H9 (cell line): ENCODE data around the gene OSTC. TPM values are rescaled to one million over a fixed set of nuclear protein-coding genes. Genes with fewer than 3 reads are reported as not detected.

Experiments
- DNase-seq: peaks from one replicate; pipeline ENCODE4 v3.0.0-alpha.2; 2017
- H2AFZ ChIP-seq: one replicate; pipeline ENCODE4 v1.6.1; 2013; ENCODE audit warnings: mild to moderate bottlenecking, low read length, control low read depth, moderate library complexity
- H2AK5ac ChIP-seq: 2 replicates; pipeline ENCODE4 v1.6.1; 2013; ENCODE audit warnings: low read length, control low read depth, mixed read lengths; ENCODE audit not compliant: insufficient read length
- H2BK120ac ChIP-seq: one replicate; pipeline ENCODE4 v1.6.1; 2013; ENCODE audit warnings: low read depth, mild to moderate bottlenecking, low read length, control low read depth, inconsistent platforms; ENCODE audit not compliant: poor library complexity, severe bottlenecking
- H2BK12ac ChIP-seq: 2 replicates; pipeline ENCODE4 v1.6.1; 2013; ENCODE audit warnings: low read length, control low read depth, mixed read lengths, low read depth; ENCODE audit not compliant: insufficient read length
- H2BK15ac ChIP-seq: 2 replicates; pipeline ENCODE4 v1.6.1; 2013; ENCODE audit warnings: low read depth, low read length, control low read depth
- H2BK20ac ChIP-seq: one replicate; pipeline ENCODE4 v1.6.1; 2013; ENCODE audit warnings: low read depth, mild to moderate bottlenecking, low read length, control low read depth, inconsistent platforms; ENCODE audit not compliant: poor library complexity, severe bottlenecking
- H2BK5ac ChIP-seq: 2 replicates; pipeline ENCODE4 v1.6.1; 2013; ENCODE audit warnings: low read length, control low read depth, mixed read lengths; ENCODE audit not compliant: insufficient read length
- H3K14ac ChIP-seq: 2 replicates; pipeline ENCODE4 v1.6.1; 2013; ENCODE audit warnings: low read length, control low read depth; ENCODE audit not compliant: insufficient read depth
- H3K18ac ChIP-seq: 2 replicates; pipeline ENCODE4 v1.6.1; 2013; ENCODE audit warnings: low read depth, mild to moderate bottlenecking, mixed read lengths, low read length, control low read depth; ENCODE audit not compliant: insufficient read length
- H3K23ac ChIP-seq: 2 replicates; pipeline ENCODE4 v1.6.1; 2013; ENCODE audit warnings: low read length, control low read depth, mixed read lengths, low read depth; ENCODE audit not compliant: insufficient read length
- H3K23me2 ChIP-seq: 2 replicates; pipeline ENCODE4 v1.6.1; 2013; ENCODE audit warnings: low read depth, mild to moderate bottlenecking, mixed read lengths, low read length, control low read depth; ENCODE audit not compliant: insufficient read length, poor library complexity, severe bottlenecking
- H3K27ac ChIP-seq: 2 replicates; pipeline ENCODE4 v1.5.1; 2013; ENCODE audit warnings: low read length, control low read depth, mixed read lengths, low read depth; ENCODE audit not compliant: insufficient read length
- H3K27me3 ChIP-seq: 2 replicates; pipeline ENCODE4 v1.6.1; 2013; ENCODE audit warnings: low read length, control low read depth, inconsistent platforms; ENCODE audit not compliant: insufficient read depth
- H3K4ac ChIP-seq: 2 replicates; pipeline ENCODE4 v1.6.1; 2013; ENCODE audit warnings: low read depth, mild to moderate bottlenecking, control low read depth, inconsistent platforms, low read length, moderate library complexity
- H3K4me1 ChIP-seq: 2 replicates; pipeline ENCODE4 v1.6.1; 2013; ENCODE audit warnings: low read length, control low read depth, inconsistent platforms; ENCODE audit not compliant: insufficient read depth
- H3K4me2 ChIP-seq: 2 replicates; pipeline ENCODE4 v1.6.1; 2013; ENCODE audit warnings: low read length, control low read depth, mixed read lengths; ENCODE audit not compliant: insufficient read length, insufficient read depth
- H3K56ac ChIP-seq: 2 replicates; pipeline ENCODE4 v1.6.1; 2013; ENCODE audit warnings: low read depth, mild to moderate bottlenecking, mixed read lengths, low read length, control low read depth; ENCODE audit not compliant: insufficient read length
- H3K79me1 ChIP-seq: 2 replicates; pipeline ENCODE4 v1.6.1; 2013; ENCODE audit warnings: low read depth, mild to moderate bottlenecking, moderate library complexity, low read length, control low read depth, inconsistent platforms; ENCODE audit not compliant: insufficient read depth, poor library complexity, severe bottlenecking
- H3K79me2 ChIP-seq: 2 replicates; pipeline ENCODE4 v1.6.1; 2013; ENCODE audit warnings: low read length, control low read depth, inconsistent platforms; ENCODE audit not compliant: insufficient read depth
- H3K9ac ChIP-seq: 2 replicates; pipeline ENCODE4 v1.6.1; 2013; ENCODE audit warnings: low read length, control low read depth, mixed read lengths; ENCODE audit not compliant: insufficient read length; ENCODE audit errors: extremely low read depth
- H3K9me3 ChIP-seq: one replicate; pipeline ENCODE4 v1.6.1; 2013; ENCODE audit warnings: low read depth, low read length, inconsistent platforms; ENCODE audit not compliant: control insufficient read depth
- H3T11ph ChIP-seq: one replicate; pipeline ENCODE4 v1.6.1; 2013; ENCODE audit warnings: mild to moderate bottlenecking, low read length, control low read depth, inconsistent platforms
- H4K20me1 ChIP-seq: one replicate; pipeline ENCODE4 v1.6.1; 2013; ENCODE audit not compliant: control insufficient read depth, insufficient read length, insufficient read depth
- H4K5ac ChIP-seq: 2 replicates; pipeline ENCODE4 v1.6.1; 2013; ENCODE audit warnings: low read depth, mild to moderate bottlenecking, mixed read lengths, low read length, control low read depth; ENCODE audit not compliant: insufficient read length
- H4K8ac ChIP-seq: replicated peaks from 2 replicates; pipeline ENCODE4 v1.6.1; 2013; ENCODE audit warnings: low read length, control low read depth, mixed read lengths, low read depth; ENCODE audit not compliant: insufficient read length
- H4K91ac ChIP-seq: 2 replicates; pipeline ENCODE4 v1.6.1; 2013; ENCODE audit warnings: low read depth, mild to moderate bottlenecking, moderate library complexity, mixed read lengths, low read length, control low read depth; ENCODE audit not compliant: insufficient read length
- H3K27ac Mint-ChIP-seq, 3 experiments: 2 replicates in 2 of 3; 3 replicates in 1 of 3; pipeline ENCODE4 v1.8.0; 2020 to 2021; ENCODE audit warnings: mixed read lengths in 3 of 3, mild to moderate bottlenecking in 1 of 3, moderate library complexity in 1 of 3
- H3K27me3 Mint-ChIP-seq: 2 replicates; pipeline ENCODE4 v1.8.0; 2021; ENCODE audit warnings: low read depth, mild to moderate bottlenecking, moderate library complexity, mixed read lengths
- H3K36me3 Mint-ChIP-seq, 3 experiments: 2 replicates in 2 of 3; 3 replicates in 1 of 3; pipeline ENCODE4 v1.8.0; 2020 to 2021; ENCODE audit warnings: low read depth in 3 of 3, mixed read lengths in 3 of 3; ENCODE audit not compliant: insufficient read depth in 1 of 3
- H3K4me1 Mint-ChIP-seq, 2 experiments: 2 replicates each; pipeline ENCODE4 v1.8.0; 2020; ENCODE audit warnings: mixed read lengths in 2 of 2
- H3K4me3 Mint-ChIP-seq, 2 experiments: 2 replicates in 1 of 2; 3 replicates in 1 of 2; pipeline ENCODE4 v1.8.0; 2020 to 2021; ENCODE audit warnings: mild to moderate bottlenecking in 2 of 2, mixed read lengths in 2 of 2, moderate library complexity in 1 of 2
- H3K9me3 Mint-ChIP-seq, 2 experiments: 2 replicates in 1 of 2; 3 replicates in 1 of 2; pipeline ENCODE4 v1.8.0; 2020; ENCODE audit warnings: mild to moderate bottlenecking in 2 of 2, mixed read lengths in 2 of 2, moderate library complexity in 1 of 2
- CTCF ChIP-seq: fragments of 200-600 bp; sonication (generic); conservative IDR thresholded peaks from 3 replicates; pipeline ENCODE4 v1.8.0; 2021; ENCODE audit warnings: antibody characterized with exemption, mild to moderate bottlenecking
- WGBS: extraction: QIAGEN DNeasy Blood & Tissue Kit; methylation state at CpG from one replicate; pipeline ENCODE4 v1.1.7; 2013; ENCODE audit warnings: missing lambda C conversion rate, low lambda C conversion rate, mixed read lengths; ENCODE audit not compliant: insufficient read length; ENCODE audit errors: extremely low coverage; 5-methylcytosine and 5-hydroxymethylcytosine counted together
- total RNA-seq: library from RNA; stranded (reverse); gene quantifications from 2 replicates; pipeline ENCODE4 v1.2.1, GENCODE V29; 2021

OSTC gene
- total RNA-seq, 1 experiment from 2014 or later, result 130 TPM

- no peak overlapping the region for H4K8ac ChIP-seq
Observed at GRCh38 chr4:108612365-108612764, 38.0 kb upstream of the OSTC start.

More at GRCh38 chr4:108612365-108612764, 38.0 kb upstream of the OSTC start:
- H3K79me1 ChIP-seq, result no peaks in the 10 kb centered on the region
- H3K4me1 Mint-ChIP-seq, result peaks cover 3 to 6% of the 10 kb centered on the region in 2 experiments; a peak in 3 of 4 replicates
- H3K18ac ChIP-seq, result no peak overlapping the region
- H3K14ac ChIP-seq, result no peak overlapping the region
- H2AFZ ChIP-seq, result no peak overlapping the region
- H3K9me3 Mint-ChIP-seq, result peaks cover 9 to 10% of the 10 kb centered on the region in 2 experiments
- H4K5ac ChIP-seq, result no peak overlapping the region
- H3K23me2 ChIP-seq, result no peaks in the 10 kb centered on the region
- H2BK20ac ChIP-seq, result no peak overlapping the region
- H3K23ac ChIP-seq, result no peak overlapping the region
- no peak overlapping the region for H2BK12ac ChIP-seq
- H4K91ac ChIP-seq, result no peak overlapping the region
- peaks cover 0 to 9% (median 7%) of the 10 kb centered on the region in 3 experiments; a peak in 6 of 7 replicates for H3K36me3 Mint-ChIP-seq
- H3K79me2 ChIP-seq, result no peaks in the 10 kb centered on the region
- no peaks in the 10 kb centered on the region; the same call in 1 of the 2 replicates for H3K4me1 ChIP-seq
- no peak overlapping the region for H2BK15ac ChIP-seq
- no peaks in the 10 kb centered on the region for H3K9me3 ChIP-seq
- WGBS, result no CpG with 5 or more reads among the region's 6 CpGs
- no peak overlapping the region for H3K27ac Mint-ChIP-seq
- H3K4me3 Mint-ChIP-seq, result no peak overlapping the region
- no peak overlapping the region for H3T11ph ChIP-seq
- H3K27me3 ChIP-seq, result no peaks in the 10 kb centered on the region
- no peak overlapping the region for H3K27ac ChIP-seq
- TF ChIP-seq CTCF, result no peak
- no peaks in the 10 kb centered on the region for H3K27me3 Mint-ChIP-seq
- no peak overlapping the region for H2AK5ac ChIP-seq
- H2BK120ac ChIP-seq, result no peak overlapping the region
- H3K4me2 ChIP-seq, result no peak overlapping the region
- H3K9ac ChIP-seq, result no peak overlapping the region
- H3K56ac ChIP-seq, result no peak overlapping the region
- no peak for DNase-seq
- no peaks in the 10 kb centered on the region for H4K20me1 ChIP-seq
- H3K4ac ChIP-seq, result no peak overlapping the region
- no peak overlapping the region for H2BK5ac ChIP-seq
